Midbrain (tissue), 1 donor: Measurements from ENCODE around the gene MYNN.

ENCODE experiments used
- DNase-seq: peaks from one replicate; lab custom pipeline; 2025; lab: John Stamatoyannopoulos, UW

Gene MYNN

DNA sequence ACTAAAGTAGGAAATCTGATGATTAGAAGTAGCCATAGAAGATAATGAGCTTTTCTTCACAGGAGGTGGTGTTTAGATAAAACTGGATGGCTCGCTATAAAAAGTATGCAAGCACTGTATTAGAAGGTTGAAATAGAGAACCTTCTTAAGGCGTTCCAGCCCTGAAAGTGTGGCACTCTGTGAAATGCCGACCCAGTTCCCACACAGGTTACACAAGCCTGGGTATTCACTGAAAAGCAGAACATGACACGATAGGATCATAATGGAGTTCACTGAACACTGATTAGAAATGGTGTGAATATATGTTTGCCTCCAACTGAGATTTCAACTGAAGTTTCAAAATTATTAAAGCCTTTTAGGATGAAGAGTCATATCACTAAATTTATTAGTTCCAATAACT, 54.5 kb downstream of the MYNN start:
- no peak for DNase-seq

DNA sequence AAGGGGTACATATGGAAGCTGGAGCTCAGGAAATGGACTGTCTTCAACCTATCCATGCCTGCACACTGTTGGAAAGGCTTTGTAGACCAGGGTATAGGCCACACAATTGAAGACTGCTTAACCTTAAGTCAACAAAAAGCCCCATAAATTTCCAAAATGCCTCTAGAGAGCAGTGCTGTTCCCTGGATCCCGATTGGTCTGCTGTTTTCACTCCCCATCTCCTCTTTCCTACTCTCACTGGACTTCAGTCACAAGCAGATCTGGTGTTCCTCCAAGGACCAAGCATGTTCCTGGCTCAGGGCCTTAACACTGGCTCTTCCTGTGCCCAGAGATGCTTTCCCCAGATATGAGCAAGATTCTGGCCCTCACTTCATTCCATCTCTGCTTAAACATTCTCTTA, 62.3 kb downstream of the MYNN start:
- DNase-seq: no peak

DNA sequence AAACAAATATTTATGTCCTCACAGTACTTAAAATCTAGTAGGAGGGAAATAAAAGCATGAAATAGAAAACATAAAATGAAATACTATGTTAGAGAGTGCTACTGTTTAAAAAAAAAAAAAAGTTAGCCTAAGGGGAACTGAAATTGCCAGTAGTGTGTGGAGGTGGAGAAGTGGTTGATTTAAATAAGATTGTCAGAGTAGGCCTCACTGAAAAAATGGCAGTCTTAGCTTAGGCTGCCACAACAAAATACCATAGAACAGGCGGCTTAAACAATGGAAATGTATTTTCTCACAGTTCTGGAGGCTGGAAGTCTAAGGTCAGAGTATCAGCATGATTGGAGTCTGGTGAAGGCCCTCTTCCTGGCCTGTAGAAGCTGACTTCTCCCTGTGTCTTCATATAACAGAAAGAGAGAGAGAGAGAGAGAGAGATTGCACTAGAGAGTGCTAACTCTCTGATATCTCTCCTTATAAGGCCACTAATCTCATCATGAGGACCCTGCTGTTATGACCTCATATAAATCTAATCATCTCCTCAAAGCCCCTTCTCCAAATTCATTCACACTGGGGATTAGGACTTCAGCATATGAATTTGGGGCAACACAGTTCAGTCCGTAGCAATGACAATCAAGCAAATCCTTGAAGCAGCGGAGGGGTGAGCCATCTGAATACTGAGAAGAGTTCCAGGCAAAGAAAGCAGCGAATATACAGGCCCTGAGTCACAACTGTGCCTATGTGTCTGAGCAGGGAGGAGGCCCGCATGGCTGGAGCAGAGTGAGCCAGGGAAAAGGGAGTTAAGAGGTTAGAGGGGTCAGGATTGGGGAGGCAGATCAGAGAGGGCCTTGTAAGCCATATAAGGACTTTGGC, 63.1 kb downstream of the MYNN start:
- no peak for DNase-seq

DNA sequence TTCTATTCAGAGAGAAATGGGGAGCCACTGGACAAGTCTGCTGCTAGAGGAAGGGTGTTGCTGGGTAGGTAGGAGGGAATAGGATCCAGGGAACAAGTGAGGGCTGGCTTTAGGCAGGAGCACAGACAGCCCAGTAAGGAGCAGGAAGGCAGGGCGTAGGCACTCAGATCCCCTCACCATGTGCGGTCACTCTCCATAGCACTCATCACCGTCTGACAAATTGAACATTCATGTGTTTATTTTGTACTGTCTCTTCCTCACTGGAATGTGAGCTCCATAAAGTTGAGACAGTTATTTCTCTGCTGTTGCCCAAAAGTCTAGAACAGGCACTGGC, 63.7 kb downstream of the MYNN start:
- DNase-seq: no peak

DNA sequence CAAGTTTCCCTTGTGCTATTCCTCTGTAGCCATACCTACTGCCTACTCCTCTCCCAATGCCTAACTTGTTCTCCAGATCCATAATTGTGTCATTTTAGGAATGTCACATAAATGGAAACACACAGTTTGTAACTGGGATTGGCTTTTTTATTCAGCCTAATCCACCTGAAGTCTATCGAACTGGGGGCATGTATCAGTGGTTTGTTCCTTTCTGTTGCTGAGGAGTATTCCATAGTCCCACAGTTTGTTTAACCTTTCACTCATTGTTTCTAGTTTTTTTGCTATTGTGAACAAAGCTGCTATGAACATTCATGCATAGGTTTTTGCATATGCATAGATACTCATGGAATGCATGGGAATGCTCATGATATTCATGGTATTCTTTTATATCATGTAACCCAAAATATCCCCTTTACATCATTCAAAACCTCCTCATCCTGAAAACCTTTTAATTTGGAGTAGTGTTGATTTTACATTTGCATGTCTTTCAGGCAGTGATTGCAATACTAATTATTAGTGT, 65.4 kb downstream of the MYNN start:
- no peak for DNase-seq
